CD4-positive, alpha-beta T cell treated with Interleukin-2 at 100 ng/mL for 4 hours (primary cell): ENCODE measurements around the gene RNF217.
"Not testable (repeated sequence)": the region's sequence is repeated elsewhere in the genome, so short reads cannot be mapped to it uniquely, and the experiment has no call there.

Source experiments
- DNase-seq: peaks from one replicate; pipeline ENCODE4 v3.0.0-alpha.2; 2020; ENCODE audit warnings: low spot score

Gene RNF217

GRCh38 chr6:124963831-124964763, 1.9 kb downstream of the RNF217 start:
- DNase-seq: no peak

DNA sequence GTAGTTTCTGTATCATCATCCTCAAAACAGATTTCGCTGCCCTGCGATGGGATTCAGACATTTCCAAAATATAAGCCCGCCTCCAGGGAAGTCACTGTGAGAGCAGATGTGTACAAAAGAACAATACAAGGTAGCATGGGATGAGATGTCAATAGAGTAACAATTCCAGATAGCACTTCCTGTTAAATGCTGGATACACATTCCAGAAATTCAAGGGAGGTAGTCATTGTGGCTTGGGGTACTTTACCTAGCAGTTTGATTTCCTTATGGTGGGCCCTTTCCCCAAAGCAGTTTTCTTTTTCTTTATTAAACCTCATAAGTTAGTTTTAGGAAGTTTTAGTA, 2.5 kb downstream of the RNF217 start:
- DNase-seq: no peak

GRCh38 chr6:124965424-124965850, 3.2 kb downstream of the RNF217 start:
- not testable (repeated sequence) for DNase-seq

GRCh38 chr6:124967444-124967843, 5.2 kb downstream of the RNF217 start:
- DNase-seq: no peak

GRCh38 chr6:124968401-124968800, 6.2 kb downstream of the RNF217 start:
- DNase-seq: no peak

DNA sequence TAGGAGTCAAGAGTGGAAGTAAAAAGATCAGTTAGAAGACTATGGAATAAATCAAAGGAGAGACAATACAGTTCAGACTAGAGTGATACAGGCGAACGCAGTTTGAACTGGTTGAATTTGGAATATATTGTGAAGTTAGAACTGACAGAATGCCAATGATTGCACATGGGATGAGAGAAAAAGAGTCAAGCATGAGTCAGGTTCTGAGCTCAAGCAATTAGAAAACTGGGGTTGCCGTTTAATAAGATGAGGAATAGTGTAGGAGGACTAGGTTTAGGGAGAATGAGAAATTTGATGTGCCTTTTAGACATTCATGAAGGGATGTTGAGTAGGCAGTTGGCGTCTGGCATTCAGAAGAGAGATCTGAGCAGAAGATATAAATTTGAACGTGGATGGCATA, 8.0 kb downstream of the RNF217 start:
- DNase-seq: no peak

- DNase-seq: no peak
Observed at GRCh38 chr6:124970763-124971162, 8.5 kb downstream of the RNF217 start.

GRCh38 chr6:124973780-124974179, 11.5 kb downstream of the RNF217 start:
- no peak for DNase-seq

DNA sequence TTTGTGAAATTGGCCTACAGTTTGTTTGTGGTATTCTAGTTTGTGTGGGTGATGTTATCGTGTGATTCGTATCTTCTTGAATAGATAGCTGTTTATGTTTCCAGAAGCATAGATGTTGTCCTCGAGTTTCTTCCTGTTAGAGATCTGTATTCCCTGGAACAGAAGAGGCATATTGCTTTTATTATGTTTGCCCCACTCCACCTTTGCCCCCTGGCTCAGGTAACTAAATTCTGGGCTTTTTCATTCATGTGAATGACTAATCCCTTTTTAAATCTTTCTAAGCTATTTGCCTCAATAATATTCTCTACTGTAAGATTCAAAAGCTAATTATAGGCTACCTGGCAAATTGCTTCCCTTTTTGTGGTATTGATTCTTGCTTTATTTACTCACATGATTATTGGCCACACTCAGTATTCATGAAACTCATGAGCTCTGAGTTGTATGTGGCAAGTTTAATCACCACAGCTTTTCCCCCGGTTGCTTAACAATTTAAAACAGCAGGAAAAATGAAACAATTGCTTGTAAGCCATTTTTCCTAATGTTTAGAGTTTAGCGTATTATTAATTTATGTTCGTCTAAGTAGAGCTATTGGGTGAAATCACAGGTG, 12.6 kb downstream of the RNF217 start:
- DNase-seq: no peak

DNA sequence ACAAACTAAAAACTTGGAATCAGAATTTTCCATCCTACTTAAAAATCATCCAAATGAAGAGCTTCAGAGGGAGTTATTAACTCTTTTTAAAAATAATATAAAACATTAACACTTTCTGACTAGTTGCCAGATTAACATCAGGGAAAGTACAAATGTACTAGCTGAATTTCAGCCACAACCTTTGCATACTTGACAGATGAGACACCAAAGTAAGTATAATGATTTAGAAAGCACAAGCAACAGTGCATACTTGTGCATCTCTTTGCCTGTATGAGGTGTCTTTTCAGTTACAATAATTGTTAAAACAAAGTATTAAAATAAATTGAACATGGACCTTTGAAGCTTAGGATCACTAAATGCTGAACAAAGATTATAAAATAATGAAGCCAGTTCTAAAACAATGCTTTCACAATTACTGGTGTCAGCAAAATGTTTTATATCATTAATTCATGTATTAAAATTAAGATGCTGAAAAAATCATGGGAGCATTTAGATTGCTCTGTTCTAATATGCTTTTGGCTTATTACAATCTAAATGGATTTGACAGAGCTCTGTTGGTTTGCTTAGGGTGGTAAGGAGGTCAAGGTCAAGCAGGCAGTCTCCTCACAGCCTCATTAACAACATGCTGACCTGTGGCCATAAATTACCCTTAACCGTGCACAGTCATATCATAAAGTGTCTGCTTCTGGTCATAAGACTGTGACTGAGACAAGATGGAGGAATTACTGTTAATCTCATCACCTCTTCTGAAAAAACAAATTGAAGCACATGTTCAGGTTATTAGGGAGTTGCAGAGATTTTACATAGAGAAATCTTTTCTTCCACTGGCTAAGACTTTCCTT, 15.1 kb downstream of the RNF217 start:
- DNase-seq: no peak

DNA sequence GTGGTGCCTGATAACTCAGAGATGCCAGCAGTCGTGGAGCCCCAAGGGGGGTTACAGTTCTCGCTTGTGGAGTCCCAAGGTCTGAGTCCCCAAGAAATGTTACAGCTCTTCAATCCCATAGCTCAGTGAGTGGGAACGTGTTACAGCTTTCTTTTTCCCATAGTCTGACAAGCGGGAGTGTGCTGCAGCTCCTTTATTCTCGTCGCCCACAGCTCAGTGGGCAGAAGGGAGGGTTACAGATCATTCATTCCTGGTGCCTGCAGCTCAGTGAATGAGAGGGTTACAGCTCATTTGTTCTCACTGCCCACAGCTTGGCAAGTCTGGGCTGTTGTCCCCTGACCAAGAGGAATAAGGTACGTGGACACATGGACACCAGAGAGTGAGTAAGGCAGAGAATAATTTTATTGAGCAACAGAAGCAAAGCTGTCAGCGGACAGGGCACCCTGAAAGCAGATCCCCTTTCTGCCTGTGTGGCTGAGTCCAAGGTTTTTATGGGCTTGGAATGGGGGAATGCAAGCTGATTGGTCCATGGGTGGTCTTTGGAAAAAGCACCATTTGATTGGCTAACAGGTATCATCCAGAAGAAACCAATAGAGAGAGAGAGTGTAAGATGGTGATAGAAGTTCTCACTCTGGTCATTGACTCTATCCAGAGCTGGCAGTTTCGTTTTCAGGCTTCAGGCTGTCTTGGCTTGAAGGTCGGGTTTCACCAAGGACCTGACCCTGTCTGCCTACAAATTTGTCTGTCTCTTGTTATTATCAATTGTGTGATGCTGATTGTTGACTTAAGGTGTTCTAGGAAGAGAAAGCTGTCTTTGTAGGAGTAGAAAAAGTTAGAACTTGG, 16.4 kb downstream of the RNF217 start:
- no peak for DNase-seq

- no peak for DNase-seq
Observed at GRCh38 chr6:124979294-124979678, 17.0 kb downstream of the RNF217 start.

DNA sequence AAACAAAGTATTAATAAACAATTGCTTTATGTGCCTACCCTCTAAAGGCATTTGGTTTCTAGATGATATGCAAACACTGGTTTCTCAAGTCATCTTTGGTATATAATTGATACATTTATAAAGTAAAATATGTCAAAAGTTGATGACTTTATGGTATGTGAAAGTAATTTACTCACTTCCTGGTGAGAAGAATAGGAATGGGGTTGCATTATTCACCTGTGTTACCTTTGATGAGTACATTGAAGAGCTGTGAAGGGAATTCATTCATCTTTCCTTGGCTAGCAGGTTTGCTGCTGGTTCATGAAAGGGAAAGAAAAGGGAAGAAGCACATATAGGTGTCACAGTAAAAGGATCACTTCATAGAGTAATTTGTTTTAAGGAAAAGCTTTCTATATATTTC, 20.4 kb downstream of the RNF217 start:
- DNase-seq: no peak

DNA sequence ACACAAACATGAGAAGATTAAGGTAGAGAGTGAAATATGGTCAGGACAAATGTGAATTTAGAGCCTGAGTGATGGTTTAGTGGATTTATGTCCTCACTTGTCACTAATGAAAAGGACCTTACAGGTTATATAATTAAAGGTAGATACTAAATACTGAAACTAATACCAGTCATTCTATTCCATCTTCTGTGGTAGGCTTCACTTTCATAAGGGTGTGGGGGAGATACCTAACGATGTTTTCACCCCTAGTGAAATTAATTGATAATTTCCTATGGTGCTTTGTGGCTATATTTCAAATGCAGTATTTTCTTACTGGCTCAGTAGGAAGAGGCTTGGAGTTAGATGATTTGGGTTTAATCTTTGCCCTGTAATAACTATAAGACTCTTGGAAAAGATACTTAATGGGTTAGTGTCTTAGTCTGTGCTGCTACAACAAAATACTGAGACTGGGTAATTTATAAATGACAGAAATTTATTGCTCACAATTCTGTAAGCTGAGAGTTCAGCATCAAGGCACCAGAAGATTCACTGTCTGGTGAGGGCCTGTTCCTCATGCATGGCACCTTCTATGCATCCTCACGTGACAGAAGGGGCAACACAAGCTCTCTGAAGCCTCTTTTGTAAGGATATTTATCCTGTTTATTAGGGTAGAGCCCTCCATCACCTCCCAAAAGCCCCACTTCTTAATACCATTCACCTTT, 21.3 kb downstream of the RNF217 start:
- no peak for DNase-seq

DNA sequence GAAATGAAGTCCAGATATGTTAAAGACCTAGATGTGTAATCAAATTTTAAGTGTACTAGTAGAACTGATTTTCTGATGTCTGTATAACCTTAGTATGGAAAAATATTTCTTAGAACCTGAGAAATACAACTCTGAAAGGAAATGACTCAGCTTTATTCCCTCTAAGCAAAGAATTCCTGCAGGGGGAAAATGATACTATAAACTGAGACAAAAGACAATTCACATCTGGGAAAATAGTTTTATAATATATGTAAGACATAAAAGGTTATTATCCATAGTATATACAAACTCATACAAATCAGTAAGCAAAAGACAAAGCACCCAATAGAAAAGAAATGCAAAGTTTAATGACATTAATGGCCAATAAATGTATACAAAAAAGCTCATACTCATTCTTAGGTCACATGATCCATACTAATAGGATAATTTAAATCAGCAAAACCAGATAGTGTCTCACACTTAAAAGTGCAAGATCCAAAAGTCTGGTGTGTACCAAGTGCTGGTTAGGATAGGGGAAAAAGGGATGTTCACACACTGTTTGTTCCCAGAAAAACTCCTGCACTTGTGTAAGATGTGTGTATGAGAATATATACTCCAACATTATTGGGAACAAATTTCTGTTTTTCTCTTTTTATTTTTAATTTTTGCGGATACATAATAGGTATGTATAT, 22.6 kb downstream of the RNF217 start:
- DNase-seq: no peak

DNA sequence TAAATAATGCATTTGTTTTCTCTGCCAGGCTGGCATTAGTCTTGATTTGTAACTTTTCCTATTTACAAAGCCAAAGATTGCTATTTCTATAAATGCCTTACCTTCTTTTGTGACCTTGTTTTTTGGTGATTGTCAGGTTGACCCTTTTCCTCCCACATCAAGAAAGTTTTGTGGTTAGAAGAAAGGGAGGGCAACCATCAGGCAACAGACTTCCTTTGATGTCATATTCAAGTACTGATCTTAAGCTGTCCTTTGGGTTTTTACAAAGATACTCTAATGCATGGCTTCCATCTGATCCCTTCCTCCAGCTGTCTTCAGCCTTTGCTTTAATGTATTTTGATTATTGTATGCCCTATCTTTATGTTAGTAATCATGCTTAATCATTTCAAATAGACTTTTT, 23.9 kb downstream of the RNF217 start:
- no peak for DNase-seq

DNA sequence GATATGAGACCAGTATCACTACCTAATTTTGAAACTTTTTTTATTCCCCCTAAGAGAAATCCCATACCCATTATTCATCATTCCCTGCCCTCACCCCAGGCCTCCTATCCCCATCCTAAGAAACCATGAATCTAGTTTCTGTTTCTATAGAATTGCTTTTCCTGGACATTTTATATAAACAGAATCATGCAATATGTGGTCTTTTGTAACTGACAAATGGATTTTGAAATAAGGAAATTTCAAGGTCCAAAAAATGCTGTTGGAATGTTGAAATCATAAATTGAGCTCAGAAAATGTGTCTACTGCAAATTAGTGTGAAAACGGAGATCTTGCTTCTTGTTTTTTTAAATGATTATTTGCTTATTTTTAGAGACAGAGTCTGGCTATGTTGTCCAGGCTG, 25.1 kb downstream of the RNF217 start:
- no peak for DNase-seq

- DNase-seq: no peak
Observed at GRCh38 chr6:124987999-124988591, 25.9 kb downstream of the RNF217 start.

GRCh38 chr6:124989136-124989983, 27.1 kb downstream of the RNF217 start:
- DNase-seq: no peak
